GM19328 (cell line): Measurements from ENCODE around the gene TNNT3.

Source experiments
- ATAC-seq: cut with Tn5 transposase; IDR thresholded peaks from one replicate; pipeline ENCODE4 v1.9.1; 2021; ENCODE audit warnings: mild to moderate bottlenecking, moderate library complexity; ENCODE audit not compliant: unreplicated experiment

Gene TNNT3

DNA sequence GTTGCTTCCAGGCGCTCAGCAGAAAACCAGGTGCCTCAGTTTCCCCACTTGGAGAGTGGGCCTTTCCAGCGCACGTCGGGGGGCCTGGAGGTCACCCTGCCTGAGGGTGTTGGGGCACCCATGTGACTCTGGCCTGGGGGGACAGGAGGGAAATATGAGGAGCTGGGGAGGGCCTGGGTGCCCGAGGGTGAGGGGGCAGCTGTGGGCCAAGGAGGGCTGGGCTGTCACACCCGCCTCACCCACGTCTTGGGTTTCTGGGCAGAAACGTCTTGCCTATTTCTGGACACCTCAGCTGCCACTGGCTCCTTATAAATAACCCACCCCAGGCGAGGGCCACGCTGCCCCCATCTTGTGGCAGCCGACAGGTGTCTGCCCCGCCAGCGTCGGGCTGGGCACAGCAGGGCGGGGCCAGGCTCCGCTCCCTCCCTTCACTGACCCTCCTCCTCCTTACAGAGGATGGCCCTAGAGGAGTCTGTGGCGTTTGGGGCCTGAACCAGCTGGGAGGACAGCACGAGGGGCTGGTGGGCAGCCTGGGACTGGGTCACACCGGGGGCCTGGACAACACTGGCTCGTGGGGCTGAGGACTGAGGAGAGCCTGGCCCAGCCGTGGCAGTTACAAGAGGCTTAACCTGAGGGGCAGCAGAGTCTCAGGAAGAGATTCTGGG lies 1.5 kb downstream of the TNNT3 start:
- ATAC-seq = no peak

DNA sequence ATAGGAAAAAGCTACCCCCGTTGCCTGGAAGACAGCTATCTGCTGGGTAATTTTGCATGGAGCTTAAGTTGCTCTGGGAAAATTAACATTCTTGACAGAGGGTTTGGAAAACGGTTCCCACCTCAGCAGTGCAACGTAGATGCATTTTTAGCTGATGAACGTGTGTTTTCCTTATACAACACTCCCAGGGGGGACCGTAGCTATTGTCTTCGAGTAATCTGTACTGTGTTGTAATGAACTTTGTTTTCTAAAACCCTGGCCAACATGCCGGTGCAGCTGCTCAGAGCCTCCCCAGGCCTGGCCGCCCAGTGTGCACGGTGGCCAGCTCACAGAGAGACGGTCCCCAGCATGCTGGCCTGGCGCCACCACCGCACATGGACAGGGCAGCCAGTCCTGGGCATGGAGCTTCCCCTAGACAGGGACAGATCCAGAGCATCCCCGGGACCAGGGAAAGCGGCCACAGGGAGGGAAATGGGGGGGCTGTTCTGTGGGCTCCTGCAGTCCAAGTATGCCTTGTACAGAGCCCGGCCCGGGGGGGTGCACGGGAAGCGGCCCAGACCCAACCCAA lies 2.2 kb downstream of the TNNT3 start:
- no peak for ATAC-seq

GRCh38 chr11:1922481-1923081 lies 3.1 kb downstream of the TNNT3 start:
- no peak for ATAC-seq

- ATAC-seq = no peak
These were observed 3.9 kb downstream of the TNNT3 start for GRCh38 chr11:1923201-1923956.

- no peak for ATAC-seq
These were observed 4.7 kb downstream of the TNNT3 start for GRCh38 chr11:1924181-1924580.

DNA sequence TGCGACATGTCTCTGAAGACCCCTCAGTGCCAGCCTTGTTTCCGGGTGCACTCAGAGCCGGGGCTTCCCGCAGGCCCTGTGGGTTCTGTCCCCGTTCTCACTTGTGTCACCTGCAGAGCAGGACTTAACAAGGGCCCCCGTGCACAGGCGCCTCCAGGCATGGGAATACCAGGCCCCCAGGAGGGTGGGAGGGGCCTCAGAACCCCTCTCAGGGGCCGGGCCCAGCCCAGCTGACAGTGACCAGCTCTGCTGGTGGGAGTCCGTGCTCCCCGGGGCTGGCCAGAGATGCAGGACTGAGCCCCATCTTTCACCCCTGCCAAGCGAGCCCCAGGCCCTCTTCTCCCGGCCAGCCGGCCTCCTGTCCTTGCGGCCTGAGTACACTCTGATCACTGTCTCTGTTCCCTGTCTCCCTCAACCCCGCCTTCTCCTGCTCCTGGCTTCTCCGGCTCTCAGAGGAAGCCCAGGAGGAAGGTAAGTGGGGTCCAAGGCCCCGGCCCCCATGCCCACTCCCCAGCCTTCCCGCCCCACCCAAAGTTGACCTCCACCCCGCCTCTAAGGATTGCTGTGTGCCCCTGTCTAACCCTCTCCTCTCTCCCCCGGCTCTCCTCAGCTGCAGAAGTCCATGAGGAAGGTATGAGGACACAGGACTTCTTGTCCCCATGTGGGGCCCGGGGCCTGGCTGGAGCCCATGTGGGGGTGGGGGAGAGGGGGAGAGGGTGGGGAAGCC lies 5.3 kb downstream of the TNNT3 start:
- no peak for ATAC-seq

DNA sequence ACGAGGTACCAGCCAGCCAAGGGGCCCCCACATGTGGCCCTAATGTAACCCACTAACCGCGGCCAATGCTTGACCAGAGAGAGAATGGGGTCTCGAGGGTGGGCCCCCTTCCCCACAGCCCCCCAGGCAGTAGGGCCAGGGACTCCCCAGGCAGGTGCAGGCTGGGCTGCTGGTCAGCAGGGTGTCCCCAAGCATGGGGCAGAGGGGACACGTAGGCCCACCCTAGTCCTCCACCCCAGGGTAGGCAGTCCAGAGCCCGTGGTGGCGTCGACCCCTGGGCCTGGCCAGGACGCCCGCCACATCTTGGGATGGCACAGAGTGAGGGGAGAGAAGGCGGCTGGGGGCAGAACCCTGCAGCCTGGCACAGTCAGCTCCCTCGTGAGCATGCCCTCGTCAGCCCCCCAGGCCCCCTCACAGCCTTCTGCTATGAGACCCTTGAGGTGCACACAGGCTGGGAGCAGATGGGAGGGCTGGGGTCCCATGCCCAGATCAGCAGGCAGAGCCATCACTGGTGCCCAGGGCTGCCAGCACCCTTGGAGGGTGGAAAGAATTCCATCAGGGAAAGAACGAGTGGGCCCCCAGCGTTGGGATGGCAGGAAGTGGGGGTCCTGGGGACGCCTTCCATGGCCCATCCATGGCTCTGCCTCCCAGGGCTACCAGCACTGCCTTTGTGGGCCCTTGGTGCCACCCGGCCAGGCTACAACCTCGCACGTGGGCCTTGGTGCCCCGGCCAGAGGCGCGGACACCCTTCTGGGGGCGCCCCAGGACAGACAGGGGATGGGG lies 6.1 kb downstream of the TNNT3 start:
- ATAC-seq = no peak

DNA sequence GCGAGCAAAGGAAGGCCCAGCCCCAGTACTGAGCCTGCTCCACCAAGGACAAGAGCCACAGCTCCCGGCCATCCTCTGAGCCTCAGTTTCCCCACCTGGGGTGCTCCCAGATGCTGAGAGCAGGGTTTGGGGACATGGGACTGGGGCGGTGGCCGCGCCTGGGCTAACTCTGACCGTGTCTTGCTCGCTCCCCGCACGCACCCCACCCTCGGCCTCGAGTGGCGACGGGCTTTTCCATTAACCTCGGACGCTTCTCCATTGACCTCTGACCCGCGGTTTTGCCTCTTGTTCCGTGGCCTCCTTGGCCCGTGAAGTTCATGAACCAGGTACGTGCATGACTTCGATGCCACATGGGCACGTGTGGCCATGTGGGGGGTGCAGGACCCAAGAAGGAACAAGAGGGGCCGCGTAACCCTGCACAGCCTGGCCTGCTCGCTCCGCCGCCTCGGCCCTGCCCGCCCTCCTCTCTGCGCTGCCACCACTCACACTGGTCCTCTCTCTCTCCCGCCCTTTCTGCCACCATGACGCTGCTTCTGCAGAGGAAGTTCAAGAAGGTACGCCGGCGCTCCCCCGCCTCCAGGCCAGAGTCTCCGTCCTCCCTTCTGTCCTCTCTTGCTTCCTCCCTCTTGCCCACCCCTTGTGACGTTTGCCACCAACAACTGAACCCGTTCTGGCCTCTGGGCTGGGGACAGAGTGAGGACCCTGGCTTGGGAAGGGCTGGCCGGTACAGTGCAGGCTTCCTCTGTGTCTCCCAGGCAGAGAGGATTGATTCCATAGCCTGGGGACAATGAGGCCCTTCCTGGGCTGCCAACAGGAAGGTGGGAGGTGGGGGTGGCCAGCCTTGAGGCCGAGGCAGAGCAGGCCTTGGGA lies 6.9 kb downstream of the TNNT3 start:
- no peak for ATAC-seq

DNA sequence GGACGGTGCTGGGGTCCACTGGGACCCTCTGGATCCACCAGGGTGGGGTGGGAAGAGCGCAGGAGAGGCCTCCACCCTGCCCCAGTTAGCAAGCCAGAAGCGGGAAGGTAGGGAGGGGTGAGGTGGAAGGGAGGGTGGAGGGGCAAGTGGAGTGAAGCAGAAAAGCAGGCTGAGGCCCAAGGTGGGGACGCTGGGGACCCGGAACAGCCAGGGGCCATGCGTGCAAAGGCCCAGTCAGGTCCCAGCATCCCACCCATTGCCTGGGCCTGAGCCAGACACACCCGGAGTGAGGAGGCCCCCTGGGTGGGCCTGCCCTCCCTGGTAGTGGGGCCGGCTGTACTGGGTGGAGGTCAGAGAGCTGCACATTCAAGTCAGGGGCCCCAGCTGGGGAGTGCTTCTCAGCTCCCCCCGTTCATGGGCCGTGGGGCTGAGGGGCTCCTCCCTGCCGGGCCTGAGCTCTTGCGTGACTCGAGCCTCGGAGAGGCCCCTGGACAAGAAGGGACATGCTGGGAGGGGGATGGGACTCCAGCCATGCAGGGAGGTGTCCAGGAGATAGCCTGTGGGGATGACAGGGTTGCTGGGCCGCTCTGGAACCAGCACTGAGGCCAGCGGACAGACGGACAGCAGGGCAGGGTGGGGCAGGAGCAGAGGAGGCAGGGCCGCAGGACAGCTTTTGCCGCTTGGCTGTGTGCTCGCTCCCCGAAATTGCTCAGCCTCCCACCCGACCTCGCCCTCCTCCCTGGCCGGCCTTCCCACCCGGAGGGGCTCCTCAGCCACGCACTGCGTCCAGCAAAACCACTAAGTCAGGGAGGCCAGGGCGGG lies 7.7 kb downstream of the TNNT3 start:
- no peak for ATAC-seq

DNA sequence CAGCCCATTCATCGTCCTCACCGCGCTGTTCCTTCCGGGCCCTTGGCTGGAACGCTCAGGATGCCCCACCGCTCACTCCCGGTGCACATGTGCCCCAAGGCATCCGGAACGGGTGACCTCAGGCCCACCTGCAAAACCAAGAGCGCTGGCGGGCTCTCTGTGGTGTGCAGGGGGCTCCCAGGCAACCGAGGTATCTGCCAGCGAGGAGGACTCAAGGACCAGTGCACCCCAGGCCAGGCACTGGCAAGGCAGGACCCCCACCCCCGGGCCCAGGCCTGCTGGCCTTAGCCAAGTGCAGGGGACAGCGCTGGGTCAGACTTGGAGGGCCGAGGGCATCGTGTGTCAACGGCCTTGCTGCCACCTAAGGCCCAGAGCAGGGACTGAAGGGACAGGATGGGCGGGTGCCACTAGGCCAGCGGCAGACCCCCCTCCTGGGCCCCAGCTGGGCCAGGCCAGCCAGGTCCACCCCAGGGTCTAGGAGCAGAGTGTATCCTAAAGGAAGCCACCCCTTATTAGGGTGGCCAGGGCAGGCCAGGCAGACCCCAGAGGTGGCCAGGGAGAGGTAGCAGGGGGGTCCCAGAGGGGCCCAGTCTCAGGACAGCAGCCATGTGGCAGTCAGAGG lies 8.5 kb downstream of the TNNT3 start:
- ATAC-seq = no peak

DNA sequence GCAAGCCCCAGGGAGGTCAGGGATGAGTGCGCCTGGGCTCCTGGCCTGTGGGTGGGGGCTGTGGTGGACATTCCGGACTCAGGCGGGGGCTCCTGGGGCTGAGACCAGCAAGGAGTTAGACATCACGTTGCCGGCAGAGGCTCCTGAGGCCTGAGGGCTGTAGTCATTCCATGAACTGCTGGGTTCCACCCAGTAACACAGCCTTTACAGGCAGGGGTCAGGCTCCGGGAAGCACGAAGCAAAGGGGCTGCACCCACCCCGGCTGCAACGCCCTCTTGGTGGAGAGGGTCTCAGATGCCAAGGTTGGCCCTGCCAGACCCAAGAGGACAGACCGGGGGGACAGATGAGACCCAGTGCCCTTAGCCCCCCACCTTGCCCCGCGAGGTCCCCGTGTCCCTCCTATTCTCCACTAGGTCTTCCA lies 9.0 kb downstream of the TNNT3 start:
- ATAC-seq = no peak

- ATAC-seq = no peak
These were observed 9.5 kb downstream of the TNNT3 start for GRCh38 chr11:1928891-1929541.

- no peak for ATAC-seq
These were observed 10.3 kb downstream of the TNNT3 start for GRCh38 chr11:1929621-1930461.

GRCh38 chr11:1930462-1930830 lies 10.9 kb downstream of the TNNT3 start:
- no peak for ATAC-seq

GRCh38 chr11:1931341-1932104 lies 12.0 kb downstream of the TNNT3 start:
- no peak for ATAC-seq

DNA sequence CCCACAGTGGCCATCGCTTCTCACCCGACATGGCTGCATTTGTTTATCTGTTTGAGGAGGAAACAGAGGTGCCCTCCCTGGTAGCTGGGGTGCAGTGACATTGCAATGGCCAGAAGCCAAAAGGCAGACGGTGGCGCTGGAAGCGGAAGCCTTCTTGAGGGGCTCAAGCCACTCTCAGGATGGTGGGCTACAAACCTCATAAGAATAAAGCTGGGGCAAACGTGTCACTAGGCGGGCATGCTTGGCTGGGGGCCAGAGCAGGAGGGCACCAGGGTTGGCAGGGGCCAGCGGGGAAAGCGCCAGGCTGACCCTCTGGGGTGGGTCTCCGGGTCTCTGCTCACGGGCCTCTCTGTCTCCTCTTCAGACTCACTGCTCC lies 12.6 kb downstream of the TNNT3 start:
- ATAC-seq = no peak
